ENCODE results near the gene WFDC1.

Gene WFDC1

DNA sequence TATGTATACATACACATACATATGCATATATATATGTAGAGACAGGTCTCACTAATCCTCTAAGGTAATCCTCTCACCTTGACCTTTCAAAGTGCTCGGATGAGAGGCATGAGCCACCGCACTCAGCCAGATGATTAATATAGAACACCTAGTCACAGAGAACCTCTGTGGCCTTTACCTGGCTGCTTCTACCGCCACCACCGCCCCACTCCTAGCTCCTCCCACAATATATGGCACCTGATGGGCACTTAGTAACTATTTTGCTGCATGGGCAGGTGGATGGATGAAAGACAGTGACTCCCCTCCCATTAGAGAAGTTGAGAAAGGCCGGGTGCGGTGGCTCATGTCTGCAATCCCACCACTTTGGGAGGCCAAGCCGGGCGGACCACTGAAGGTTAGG is 57.0 kb downstream of the WFDC1 start:
- no peak for DNase-seq (ENCODE audit: low spot score)

DNA sequence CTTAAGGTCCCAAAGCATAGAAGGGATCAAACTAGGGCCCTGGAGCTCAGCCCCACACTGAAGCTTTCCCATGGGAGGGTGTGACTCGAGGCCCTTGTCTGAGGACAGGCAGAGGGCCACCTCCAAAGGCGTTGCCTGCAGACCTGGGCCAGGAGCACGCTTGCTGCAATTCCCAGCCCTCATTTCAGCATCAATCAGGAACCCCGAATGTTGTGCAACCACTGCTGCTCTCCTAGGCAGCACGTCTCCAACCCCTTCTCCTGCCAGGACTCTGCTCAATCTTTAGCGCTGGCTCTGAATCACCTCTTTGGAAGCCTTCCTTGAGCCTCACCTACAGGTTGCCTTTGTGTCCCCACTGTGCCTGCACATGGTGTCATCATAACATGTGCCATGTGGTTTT is 59.6 kb downstream of the WFDC1 start:
- DNase-seq (ENCODE audit: low spot score): no peak

DNA sequence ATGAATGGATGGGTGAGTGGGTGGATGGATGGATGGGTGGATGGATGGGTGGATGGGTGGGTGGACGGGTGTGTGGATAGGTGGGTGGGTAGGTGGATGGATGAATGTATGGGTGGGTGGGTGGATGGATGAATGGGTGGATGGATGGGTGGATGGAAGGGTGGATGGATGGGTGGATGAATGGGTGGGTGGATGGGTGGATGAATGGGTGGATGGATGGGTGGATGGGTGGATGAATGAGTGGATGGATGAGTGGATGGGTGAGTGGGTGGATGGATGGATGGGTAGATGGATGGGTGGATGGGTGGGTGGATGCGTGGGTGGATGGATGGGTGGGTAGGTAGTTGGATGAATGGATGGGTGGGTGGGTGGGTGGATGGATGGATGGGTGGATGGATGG is 60.5 kb downstream of the WFDC1 start:
- DNase-seq (ENCODE audit: low spot score): no peak

DNA sequence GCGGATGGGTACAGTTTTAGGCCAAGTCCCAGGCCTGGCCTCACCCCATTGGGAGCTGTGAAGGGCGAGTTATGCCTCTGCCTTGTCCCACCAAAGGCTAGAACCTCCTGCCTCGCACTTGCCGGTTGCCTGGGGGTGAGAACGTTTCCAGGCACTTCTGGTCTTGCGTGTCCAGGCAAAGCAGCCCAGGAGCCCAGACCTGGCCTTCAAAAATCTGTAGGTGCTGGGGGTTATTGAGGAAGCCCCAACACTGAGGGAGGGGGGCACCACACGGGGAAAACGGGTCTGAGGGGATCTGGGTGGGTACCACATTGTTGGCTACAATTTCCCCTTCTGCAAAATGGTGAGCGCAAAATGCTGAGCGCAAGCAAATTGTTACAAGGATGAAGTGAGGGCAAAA is 61.5 kb downstream of the WFDC1 start:
- no peak for DNase-seq (ENCODE audit: low spot score)

DNA sequence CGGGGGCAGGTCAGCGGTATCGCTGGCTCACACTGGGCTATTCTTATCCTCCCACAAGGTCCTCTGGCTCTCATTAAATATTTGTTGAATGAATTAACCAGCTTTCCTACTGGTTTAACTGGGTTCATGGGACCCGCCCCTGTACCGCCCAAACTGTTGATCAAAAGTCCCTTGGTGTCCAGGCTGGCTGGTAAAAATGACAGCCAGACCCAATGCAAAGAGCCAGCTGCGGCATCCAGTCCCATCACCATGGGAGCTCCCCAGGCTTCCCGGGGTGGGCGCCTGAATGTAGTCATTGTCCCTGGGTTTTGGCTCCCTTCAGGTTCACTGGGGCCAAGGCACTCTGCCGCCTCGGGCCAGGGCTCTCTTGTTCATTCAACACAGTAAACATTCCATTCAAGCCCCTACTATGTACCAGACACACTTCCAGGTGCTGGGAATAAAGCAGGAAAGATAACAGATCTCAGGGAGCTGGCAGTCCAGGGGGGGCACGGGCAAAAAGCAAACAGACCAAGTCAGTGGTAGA is 62.0 kb downstream of the WFDC1 start:
- DNase-seq (ENCODE audit: low spot score): no peak

DNA sequence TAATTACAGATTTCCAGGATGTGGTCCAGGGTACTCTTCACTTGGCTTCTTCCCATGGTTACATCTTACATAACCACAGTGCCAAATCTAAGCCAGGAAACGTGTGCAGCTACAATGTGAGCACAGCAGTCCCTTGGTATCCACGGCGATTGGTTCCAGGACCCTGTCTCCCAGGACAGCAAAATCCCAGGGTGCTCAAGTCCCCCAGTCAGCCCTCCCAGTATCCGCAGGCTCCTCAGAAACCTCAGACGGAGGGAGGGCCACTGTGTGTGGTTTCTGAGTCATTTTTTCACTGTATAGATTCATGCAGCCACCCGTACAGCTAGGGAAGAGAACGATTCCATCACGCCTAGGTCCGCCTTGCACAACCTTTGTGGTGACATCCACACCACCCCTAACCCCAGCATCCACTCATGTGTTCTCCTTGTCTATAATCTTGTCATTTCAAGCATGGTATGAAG is 62.5 kb downstream of the WFDC1 start:
- no peak for DNase-seq (ENCODE audit: low spot score)

DNA sequence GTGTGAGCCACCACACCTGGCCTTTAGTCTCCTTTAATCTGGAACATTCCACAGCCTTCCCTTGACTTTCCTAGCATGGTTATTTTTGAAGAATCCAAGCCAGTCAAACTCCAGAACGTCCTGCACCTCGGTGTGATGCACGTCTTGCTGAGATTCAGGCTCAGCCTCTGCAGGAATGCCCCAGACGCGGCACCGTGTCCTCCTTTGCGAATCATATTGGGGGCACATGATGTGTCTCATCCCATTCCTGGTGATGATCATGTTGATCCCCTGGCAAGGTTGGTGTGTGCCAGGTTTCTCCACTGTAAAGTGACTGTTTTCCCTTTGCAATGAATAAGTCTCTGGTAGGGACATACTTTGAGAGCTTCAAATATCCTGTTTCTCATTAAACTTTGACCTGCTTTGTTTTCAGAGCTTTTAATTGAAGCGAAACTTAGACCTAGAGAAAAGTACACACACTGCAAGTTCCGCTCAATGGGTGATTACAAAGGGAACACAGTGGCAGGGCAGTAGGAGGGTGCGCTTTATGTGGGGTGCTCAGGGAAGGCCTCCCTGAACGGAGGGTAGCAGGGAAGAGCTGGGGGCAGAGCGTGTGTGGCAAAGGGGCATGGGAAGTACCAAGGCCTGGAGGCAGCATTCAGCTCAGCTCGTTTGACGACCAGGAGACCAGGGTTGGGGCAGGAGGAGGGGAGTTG is 64.1 kb downstream of the WFDC1 start:
- DNase-seq (ENCODE audit: low spot score): no peak

DNA sequence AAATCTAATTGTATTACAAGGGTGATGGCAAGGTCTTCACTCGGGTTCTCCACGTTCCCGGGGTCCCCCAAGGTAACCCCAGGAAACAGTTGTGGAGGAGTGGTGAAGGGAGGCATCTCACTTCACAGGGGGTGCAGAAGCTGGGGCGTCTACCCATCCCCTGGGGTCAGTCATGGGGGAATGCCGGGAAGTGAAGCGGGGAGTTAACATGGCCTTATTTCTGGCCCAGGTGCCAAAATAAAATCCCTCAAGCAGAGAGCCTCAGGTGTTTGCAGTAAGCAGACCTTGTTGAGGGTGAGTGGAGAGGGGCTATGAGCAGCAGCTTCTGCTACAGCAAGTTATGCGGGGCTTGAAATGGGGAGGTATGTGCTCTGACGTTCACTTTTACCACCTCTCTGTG is 64.6 kb downstream of the WFDC1 start:
- no peak for DNase-seq (ENCODE audit: low spot score)

DNA sequence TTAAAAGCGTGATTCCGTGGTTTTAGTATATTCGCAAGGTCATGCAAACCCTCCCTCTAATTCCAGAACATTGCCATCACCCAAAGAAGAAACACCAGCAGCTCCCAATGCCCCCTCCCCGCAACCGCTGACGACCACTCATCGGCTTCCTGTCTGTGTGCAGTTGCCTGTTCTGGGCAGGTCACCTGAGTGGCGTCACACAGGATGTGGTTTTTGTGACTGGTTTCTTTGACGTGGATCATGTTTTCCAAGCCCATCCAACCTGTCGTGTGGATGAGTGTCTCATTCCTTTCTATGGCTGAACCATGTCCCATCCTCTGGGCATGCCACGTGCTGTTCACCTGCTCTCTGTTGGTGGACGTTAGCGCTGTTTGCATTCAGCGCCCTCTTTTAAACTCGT is 65.5 kb downstream of the WFDC1 start:
- no peak for DNase-seq (ENCODE audit: low spot score)

DNA sequence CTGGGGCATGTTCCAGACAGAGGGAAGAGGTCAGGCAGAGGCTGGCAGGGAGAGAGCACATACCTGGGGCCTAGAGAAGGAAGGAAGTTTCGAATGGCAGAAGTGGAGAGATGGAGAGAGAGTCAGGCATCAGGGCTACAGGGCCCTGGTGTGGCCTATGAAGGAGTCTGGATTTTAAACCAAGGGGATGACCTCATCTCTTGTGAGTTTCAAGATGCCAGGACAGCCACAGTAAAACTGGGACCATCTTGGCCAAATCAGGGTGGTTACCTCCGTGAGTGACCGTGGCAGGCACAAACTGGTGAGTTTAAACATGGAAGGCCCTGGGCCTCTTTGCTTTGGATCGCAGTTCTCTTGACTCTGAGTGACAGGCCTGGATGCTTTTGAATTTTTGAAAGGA is 66.1 kb downstream of the WFDC1 start:
- no peak for DNase-seq (ENCODE audit: low spot score)

DNA sequence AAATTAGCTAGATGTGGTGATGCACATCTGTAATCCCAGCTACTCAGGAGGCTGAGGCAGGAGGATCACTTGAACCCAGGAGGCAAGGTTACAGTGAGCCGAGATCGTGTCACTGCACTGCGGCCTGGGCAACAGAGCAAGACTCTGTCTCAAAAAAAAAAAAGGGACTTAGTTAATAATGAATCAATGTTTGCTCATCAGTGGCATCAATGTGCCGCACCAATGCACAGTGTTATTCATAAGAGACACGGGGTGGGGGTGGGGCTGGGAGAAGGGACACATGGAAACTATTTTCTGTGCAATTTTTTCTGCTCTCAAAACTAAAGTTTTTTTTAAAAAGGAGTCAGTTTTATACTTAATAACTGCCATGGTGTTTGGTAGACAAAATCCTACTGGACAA is 66.9 kb downstream of the WFDC1 start:
- no peak for DNase-seq (ENCODE audit: low spot score)

DNA sequence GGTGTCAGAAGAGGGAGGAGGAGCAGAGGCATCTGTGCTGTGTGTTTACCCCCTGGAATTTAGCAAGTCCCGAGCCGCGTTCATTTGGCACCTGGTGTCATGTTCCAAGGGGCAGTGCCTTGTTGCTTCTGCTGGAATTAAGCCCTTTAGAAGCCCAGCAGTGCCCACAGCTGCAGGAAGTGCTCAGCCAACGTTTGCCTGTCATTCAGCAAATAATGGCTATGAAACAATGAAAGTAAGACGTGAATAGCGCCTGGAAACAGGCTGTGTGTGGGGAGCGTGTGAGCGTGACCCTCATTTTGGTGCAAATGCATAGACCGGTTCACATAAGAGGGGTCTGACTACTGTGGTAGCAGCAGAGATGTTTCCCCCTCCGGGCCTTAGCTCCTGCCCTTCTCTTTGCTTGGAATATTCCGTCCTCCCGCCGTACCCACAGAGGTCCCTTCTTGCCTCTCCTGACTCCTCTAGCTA is 67.8 kb downstream of the WFDC1 start:
- no peak for DNase-seq (ENCODE audit: low spot score)

DNA sequence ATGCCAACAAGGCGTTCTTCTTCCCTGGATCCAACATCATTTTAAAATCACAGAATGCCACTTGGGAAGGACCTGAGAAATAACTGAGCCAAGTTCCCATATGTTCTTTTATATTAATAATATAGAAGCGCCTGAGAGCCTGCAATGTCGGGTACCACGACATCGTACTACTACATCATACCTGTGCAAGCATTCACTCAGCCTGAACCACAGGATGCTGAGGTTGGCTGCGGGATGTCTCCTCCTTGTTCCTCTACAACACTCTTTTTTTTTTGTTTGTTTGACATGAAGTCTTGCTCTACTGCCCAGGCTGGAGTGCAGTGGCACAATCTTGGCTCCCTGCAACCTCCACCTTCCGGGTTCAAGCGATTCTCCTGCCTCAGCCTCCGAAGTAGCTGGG is 71.5 kb downstream of the WFDC1 start:
- DNase-seq (ENCODE audit: low spot score): no peak

DNA sequence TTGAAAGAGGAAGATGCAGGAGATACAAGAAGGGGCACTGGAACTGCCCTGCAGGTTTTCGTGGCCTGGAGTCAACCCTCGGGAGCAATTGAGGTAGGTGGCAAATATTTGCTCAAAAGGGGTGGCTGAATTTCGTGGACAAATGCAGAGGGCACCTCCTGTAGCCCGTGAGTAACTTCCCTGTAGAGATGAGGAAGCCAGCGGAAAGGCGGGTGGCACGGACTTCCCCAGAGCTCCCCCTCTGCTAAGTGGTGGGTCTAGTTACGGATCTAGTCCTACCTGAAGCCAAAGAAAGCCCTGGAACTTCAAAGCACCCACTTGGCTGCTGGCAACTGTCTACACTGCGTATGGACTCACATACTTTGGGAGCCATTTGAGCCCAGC is 72.6 kb downstream of the WFDC1 start:
- no peak for DNase-seq (ENCODE audit: low spot score)

DNA sequence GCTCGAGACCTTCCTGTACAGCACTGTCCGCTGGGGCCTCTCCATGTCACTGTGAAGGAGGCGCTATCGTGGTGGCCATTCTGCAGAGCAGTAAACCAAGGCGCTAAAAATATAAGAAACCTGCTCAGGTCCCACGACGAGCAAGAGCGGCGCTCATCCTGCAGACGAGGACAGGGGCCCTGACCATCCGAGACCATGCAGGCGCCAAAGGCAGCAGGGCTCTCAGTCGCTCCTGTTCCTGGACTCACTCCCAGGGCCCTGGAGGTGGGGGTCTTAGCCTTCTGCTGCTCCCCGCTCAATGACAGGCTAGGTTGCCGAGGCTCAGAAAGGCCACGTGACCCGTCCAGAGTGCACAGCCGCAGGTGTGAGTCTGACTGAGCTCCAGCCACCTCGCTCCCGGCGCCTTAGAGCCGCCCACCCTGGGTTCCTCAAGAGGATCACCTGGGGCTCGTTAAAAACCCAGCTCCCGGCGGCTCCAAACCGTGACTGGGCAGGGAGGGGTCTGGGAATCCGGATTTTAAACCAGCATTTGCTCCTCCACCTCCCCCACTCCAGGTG is 73.2 kb downstream of the WFDC1 start:
- no peak for DNase-seq (ENCODE audit: low spot score)

DNA sequence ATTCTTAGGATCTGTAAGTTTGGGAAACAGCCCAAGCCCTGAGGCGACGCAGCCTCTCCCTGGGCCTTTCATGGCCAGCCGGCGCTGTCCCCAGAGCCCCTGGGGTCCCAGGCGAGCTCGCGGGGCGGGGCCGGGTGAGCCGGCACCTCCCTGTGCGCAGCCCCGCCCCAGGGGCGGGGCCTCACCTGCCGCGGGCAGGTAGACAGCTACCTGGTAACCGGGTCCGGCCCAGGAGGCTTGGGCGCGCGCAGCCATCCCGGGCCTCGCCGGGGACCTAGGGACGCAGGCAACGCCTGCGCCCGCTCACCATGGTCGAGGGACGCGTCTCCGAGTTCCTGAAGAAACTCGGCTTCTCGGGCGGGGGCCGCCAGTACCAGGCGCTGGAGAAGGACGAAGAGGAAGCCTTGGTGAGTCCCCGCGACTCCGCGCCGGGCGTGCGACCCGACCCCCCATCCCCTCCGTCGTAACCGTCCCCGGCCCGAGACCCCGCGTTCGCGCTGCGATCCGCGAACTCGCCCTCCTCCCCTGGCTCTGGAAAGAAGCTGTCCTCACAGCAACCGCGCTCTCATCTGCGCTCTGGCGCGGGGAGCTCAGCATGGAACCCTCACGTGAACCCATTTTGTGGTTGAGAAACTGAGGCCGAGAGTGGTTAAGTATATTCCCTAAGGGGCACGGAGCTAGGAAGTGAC is 73.8 kb downstream of the WFDC1 start, which contains the start of gene ATP2C2:
Gene ATP2C2 (plus strand): TSS at position 231 of the 689 bp plus-strand sequence. CDS start 78 bp downstream, at position 309.
- peak; percentile 70 for DNase-seq (ENCODE audit: low spot score)

DNA sequence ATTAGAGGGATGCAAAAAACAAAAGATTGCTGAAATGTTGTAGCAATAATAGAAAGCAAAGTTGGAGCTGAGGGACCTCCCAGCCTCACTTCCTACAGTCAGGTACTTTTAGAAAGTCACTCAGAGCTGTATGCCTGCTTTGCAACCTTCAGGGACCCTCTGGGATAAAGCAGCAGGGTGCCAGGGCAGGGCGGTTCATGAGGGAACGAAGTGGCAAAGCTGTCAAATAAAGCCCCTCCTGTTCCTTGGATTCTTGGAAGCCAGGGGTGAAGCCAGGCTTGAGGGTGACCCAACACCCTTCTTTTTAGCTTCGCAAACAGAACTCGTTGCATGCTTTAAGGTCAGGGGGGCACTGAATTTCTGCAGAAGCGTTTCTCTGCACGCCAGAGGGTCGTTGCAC is 74.4 kb downstream of the WFDC1 start:
- DNase-seq (ENCODE audit: low spot score): no peak

DNA sequence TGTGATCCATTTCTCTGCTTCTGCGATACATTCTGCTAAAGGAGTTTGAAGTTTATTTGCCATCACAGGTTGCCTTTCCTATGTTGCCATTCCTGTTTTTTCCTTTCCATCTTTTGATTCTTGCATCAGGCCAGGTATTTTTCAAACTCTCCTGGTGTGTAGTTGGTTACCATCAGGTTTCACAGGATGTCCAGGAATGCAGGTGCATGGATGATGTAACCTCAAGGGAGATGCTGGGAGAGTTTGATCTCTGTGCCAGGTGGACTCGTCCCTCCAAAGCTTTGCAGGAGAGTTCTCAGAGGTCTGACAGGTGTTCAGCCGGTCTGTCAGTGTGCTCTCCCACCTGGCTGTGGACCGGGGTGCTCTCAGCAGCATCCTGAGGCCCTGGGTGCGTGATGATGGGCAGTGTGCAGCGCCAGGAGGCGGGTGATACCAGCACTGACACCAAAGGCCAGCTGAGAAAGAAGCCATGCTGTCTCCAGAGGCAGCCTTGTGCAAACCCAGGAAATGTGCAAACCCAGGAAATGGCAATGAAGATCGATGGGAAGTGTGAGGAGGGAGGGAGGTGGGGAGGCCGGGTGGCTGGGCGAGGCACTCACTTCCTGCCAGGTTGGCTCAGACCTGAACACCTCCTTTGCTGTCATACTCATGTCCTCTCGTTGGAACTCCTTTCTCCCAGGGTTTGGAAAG is 75.4 kb downstream of the WFDC1 start:
- DNase-seq (ENCODE audit: low spot score): no peak

DNA sequence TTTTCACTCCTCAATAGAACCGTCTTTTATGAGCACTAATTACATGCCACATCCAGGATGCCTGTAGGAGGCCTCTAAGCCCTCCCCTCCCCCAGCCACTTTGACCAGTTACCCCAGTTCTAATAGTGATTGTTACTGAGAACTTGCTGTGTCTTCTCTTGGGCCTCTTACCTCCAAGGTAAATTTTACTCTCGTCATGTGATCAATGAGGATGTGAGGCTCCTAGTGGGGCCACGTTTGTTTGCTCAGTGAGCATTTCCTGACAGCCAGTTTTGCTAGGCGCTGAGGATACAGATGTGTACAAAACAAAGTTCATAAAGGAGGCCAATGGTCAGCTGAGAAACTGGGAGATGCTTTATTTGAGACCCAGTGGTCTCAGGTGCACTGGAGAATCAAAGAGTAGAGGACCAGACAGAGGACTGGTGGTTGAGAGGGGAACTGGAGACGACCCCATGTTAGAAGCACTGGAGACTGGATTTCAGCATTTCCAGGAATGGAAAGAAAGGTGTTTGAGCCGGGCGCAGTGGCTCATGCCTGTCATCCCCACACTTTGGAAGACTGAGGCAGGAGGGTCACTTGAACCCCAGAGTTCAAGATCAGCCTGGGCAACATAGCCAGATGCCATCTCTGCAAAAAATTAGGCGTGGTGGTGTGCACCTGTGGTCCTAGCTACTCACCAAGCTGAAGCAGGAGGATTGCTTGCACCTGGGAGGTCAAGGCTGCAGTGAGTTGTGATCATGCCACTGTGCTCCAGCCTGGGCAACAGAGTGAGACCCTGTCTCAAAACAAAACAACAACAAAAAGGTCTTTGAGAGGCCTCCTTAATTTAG is 76.3 kb downstream of the WFDC1 start:
- no peak for DNase-seq (ENCODE audit: low spot score)

DNA sequence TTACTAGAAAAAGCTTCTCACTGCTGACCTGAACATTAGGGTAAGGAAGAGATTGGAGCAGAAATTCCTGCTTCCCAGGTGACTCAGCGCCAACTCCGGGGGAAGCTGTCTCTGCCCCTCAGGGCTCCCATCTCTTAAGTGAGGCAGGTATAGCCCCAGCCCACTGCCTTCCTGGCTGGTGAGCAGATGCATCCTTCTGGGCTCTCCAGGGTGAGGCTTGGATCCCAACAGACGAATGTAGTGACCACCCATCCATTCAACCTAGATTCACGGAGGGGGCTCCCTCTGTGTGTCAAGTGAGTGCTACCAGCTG is 76.8 kb downstream of the WFDC1 start:
- DNase-seq (ENCODE audit: low spot score): no peak

DNA sequence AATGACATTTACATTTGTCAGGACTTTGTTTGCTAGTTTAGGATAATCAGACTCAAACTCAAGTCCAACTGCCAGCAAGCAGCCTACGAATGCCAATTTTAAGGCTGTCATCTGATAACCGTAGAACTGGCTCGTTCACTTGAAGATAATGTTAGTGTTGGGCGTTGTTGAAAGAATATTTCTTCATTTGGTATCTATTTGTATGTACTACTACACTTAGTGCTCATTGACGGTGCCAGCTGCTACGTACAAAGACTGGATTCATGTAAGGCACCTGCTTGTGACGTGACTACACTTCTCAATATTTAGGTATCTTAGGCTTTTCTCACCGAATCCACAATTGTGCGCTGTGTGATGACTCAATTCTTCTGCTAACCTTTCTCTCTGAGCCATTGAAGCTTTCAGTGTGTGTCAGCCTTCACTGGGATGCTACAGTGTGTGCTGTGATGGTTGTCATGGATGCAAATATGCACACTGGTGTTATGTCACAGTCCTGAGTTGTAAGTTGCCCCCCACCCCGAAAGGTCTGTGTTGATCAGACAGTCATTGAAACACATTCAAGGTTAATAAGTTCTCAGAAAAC is 79.3 kb downstream of the WFDC1 start:
- DNase-seq (ENCODE audit: low spot score): no peak
